ENCODE measurements around the gene FOXP4.

FOXP4 gene, protein sequence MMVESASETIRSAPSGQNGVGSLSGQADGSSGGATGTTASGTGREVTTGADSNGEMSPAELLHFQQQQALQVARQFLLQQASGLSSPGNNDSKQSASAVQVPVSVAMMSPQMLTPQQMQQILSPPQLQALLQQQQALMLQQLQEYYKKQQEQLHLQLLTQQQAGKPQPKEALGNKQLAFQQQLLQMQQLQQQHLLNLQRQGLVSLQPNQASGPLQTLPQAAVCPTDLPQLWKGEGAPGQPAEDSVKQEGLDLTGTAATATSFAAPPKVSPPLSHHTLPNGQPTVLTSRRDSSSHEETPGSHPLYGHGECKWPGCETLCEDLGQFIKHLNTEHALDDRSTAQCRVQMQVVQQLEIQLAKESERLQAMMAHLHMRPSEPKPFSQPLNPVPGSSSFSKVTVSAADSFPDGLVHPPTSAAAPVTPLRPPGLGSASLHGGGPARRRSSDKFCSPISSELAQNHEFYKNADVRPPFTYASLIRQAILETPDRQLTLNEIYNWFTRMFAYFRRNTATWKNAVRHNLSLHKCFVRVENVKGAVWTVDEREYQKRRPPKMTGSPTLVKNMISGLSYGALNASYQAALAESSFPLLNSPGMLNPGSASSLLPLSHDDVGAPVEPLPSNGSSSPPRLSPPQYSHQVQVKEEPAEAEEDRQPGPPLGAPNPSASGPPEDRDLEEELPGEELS

GRCh38 chr6:41545703-41546474 is at the start of gene FOXP4:
Gene FOXP4 (plus strand): TSS chr6:41546381. CDS start chr6:41565761, 19,380 bp downstream.
- peak; percentile 71 for DNase-seq (ENCODE audit: low read depth)

- DNase-seq (ENCODE audit: low read depth), result no peak
Observed at GRCh38 chr6:41497573-41497972, 48.6 kb upstream of the FOXP4 start.

DNA sequence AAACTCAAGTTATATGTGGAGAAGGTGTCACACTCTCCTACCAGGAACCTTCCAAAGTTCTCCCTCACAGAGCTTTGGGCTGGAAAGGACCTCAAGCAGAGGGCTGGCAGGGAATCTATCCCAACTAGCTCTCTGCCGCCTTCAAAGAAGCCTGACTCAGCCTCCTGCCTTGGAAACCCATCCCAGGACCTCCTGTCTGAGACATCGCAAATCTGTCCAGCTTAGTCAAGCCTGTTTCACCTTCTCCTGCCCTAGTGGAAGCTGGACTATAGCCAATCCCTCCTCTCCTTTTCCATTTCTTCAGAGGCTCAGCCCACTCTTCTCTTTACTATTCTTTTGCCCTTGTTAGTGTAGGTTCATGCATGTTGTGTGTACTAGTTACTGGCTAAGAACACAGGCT is 48.2 kb upstream of the FOXP4 start:
- DNase-seq (ENCODE audit: low read depth), result no peak

DNA sequence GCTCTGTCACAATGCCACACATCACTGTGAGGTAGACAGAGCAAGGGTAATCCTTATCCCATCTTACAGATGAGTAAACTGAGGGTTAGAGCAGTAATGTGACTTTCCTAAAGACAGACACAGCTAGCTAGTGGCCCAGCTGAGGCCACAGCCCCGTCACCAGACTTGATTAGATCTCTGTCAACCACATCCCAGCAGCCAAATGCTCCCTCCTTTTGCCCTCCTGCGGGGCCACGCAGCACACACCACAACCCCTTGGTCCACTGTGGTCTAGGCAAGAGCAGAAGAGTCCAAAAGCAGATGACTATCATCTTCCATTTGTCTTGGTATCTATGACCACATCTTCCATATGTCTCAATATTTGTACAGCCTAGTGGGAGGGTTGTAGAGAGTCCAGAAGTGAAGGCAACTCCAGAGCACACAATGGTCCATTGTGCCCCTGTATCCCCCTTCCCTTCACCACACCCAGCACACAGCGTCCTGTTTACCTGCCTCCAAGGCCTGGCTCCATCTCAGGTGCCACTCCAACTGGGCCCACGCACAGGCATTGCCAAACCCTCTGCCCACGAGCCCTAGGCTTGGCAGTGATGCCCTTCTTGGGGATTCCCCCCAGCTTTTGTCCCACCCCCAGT is 47.1 kb upstream of the FOXP4 start:
- no peak for DNase-seq (ENCODE audit: low read depth)

DNA sequence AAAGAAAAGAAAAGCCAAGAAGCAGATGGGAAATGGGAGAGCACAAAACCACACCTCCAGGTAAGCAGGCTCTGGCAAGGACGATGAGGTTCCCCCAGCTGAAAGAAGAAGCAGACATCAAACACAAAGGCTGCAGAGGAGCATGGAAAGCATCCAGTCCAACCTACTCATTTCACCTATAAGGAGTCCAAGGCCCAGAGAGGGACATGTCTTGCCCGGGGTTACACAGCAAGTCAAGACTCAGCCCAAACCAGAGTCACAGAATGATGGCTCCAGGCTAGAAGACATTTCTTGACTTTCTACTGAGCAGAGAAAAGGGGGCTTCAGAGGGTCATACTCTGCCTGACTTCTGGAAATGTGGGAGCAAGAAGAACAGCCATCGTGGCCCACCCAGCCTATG is 45.6 kb upstream of the FOXP4 start:
- no peak for DNase-seq (ENCODE audit: low read depth)

DNA sequence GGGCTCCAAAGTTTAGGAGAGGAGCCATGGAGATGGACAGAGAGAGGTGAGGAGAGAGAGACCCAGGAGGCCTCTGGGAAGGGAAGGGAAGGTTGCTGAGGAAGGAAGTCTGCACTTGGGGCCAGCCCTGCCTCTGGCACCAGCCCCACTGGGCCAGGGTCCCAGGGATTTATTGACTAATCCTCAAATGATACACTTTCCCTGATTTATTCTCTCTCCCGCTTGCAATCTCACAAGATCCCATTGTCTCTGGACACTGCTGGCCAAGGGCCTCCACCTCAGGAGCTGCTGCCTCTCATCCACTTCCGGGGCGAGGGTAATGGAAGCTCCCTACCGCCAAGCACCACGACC is 43.6 kb upstream of the FOXP4 start:
- no peak for DNase-seq (ENCODE audit: low read depth)

- DNase-seq (ENCODE audit: low read depth), result no peak
Observed at GRCh38 chr6:41502917-41503671, 43.1 kb upstream of the FOXP4 start.

- no peak for DNase-seq (ENCODE audit: low read depth)
Observed at GRCh38 chr6:41503827-41504465, 42.2 kb upstream of the FOXP4 start.

DNA sequence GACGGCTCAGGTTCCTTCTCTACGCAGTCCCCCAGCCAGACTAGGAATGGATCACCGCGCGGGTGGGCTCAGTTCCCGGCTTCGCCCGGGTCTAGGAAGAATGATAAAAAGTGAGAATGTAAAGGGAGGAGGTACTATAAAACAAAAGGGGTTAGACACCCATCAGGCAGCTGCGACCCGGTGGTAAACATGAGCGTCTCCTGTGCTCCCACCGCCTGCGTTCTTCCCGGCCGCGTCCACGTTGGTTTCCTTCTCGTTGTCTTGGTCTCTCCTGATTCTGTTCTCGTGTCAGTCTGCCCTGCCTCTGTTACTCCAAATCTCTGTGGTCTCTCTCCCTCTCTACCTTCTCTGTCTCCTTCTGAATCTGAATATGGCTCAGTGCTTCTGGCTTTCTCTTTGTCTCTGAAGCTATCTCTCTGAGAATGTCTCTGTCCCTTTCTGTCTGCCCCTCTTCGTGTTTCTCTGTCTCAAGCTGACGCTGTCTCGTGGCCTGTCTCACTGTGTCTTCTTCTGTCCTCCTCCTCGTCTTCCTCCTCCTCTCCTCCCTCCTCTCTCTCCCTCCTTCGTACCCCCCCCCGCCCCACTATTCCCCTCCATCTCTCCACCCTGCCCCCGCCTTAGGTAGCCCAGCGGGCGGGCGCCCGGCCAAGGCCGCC is 41.6 kb upstream of the FOXP4 start:
- DNase-seq (ENCODE audit: low read depth), result no peak

- DNase-seq (ENCODE audit: low read depth), result no peak
Observed at GRCh38 chr6:41505122-41506049, 40.8 kb upstream of the FOXP4 start.

GRCh38 chr6:41508479-41508878 is 37.7 kb upstream of the FOXP4 start:
- no peak for DNase-seq (ENCODE audit: low read depth)

GRCh38 chr6:41509580-41509979 is 36.6 kb upstream of the FOXP4 start:
- DNase-seq (ENCODE audit: low read depth), result no peak

DNA sequence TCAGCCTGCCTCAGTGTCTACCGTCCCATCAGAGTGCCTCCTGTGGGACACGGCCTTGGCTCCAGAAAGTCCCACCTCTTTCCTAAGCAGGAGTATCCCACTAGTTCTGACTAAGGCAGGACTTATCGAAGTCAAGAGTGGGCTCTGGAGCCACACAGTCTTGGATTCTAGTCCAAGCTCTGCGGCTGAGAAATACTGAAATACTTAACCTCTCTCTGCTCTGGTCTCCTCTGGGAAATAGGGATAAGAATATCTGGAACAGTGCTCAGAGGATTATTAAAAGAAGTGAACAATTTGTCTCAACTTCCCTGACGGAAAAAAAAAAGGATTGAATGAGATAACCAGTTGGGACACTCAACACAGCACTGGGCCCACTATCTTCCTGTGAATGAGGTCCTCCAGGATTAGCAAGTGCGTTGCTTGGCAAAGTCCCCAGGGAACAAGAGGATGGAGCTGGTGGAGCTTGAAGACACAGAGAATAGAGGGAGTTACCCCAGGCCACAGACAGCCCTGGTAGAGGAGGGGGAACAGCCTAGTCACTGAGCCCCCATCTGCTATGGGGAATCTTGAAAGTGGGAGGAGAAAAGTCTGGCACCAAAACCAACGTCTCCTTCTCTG is 34.6 kb upstream of the FOXP4 start:
- DNase-seq (ENCODE audit: low read depth), result no peak

- DNase-seq (ENCODE audit: low read depth), result no peak
Observed at GRCh38 chr6:41512146-41512701, 34.0 kb upstream of the FOXP4 start.

GRCh38 chr6:41515995-41516394 is 30.2 kb upstream of the FOXP4 start:
- DNase-seq (ENCODE audit: low read depth), result no peak

DNA sequence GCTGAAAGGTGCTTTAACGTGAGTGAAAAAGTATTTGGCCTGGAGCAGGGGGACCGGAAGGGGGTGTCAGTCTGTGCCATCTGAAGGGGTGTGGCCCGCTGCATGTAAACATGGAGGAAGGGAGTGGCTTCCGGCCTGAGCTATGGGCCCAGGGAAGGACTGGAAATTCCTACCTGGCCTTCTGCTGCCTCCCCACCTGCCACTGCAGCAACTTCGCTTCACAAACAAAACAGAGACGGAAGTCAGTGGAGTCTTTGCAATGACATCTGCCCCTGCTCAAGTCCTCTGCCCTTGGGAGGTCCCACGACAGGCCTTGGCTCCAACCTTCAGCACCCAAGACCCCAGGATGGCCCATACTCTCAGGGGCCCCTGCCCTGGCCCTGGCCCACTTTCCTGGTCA is 28.1 kb upstream of the FOXP4 start:
- DNase-seq (ENCODE audit: low read depth), result no peak

DNA sequence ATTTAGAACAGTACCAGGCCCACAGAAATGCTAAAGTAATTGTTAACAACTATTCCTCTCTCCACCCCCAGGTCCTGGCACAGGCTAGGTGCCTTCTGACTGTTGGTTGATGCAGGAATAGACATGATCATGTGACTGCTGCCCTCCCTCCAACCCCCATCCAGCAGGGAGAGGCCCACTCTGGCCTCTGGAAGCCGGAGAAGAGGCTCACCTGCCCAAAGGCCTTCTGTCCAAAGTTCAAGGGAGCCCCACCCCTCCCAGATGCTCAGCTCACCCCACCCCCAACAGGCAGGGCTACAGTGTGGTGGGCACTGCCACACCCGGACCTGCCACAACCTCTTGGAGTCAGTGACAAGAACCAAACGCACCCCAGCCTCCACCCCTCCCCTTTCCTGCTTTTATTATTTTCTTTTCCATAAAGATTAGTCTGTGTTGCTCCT is 26.9 kb upstream of the FOXP4 start:
- DNase-seq (ENCODE audit: low read depth), result no peak
